GM18951 (cell line): ENCODE data around the gene ITPR2.

Source experiments
- POLR2A ChIP-seq: IDR thresholded peaks from 4 replicates; pipeline ENCODE4 v1.6.1; 2011; ENCODE audit warnings: mild to moderate bottlenecking; ENCODE audit not compliant: insufficient read length, insufficient read depth; ENCODE audit errors: extremely low read depth
- in situ Hi-C: fragments of 300-500 bp; cut with MboI; formaldehyde crosslinking; loops from one replicate; pipeline ENCODE4 v1.12.0; 2022; ENCODE audit warnings: low sequenced_read_pairs, mixed read lengths, inconsistent platforms; ENCODE audit not compliant: unreplicated experiment

Gene ITPR2

GRCh38 chr12:26396402-26396801 is 436.6 kb downstream of the ITPR2 start:
- no peak for TF ChIP-seq POLR2A
- in situ Hi-C loops, result no loop called here

GRCh38 chr12:26389343-26389742 is 443.7 kb downstream of the ITPR2 start:
- no peak for TF ChIP-seq POLR2A
- in situ Hi-C loops, result no loop called here

- no peak for TF ChIP-seq POLR2A
- in situ Hi-C loops, result no loop called here
Observed at GRCh38 chr12:26384536-26384935, 448.5 kb downstream of the ITPR2 start.

DNA sequence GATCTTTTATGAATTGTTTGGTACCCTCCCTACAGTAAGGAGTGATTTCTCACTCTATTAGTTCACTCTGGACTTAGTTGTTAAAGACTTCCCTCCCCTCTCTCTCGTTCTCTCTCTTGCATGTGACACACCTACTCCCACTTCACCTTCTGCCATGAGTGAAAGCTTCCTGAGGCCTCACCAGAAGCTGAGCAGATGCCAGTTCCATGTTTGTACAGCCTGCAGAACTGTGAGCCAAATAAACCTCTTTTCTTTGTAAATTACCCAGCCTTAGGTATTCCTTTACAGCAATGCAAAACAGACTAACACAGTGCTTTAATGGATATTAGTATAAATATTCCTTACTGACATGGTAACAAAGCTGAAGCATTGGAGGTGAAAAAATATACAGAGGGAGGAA is 450.0 kb downstream of the ITPR2 start:
- in situ Hi-C loops, result no loop called here
- TF ChIP-seq POLR2A, result no peak

DNA sequence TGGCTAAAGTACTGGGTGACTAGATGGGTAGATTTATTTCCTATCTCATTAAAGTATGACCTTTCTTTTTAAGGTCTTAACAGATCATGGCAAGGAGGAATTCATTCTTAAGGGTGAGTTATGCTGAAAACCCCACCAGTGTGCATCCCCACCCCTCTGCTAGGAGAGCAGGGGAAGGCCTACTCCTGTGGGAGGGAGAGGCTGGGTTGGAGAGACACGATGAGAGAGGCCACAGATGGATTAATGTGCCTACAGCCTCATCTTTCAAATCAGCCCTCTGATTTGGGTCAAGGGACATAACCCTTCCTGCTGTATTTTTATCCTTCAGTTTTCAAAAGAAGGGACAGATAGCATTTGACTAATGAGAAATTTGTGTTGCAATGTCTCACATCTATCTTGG is 452.1 kb downstream of the ITPR2 start:
- in situ Hi-C loops, result no loop called here
- no peak for TF ChIP-seq POLR2A

DNA sequence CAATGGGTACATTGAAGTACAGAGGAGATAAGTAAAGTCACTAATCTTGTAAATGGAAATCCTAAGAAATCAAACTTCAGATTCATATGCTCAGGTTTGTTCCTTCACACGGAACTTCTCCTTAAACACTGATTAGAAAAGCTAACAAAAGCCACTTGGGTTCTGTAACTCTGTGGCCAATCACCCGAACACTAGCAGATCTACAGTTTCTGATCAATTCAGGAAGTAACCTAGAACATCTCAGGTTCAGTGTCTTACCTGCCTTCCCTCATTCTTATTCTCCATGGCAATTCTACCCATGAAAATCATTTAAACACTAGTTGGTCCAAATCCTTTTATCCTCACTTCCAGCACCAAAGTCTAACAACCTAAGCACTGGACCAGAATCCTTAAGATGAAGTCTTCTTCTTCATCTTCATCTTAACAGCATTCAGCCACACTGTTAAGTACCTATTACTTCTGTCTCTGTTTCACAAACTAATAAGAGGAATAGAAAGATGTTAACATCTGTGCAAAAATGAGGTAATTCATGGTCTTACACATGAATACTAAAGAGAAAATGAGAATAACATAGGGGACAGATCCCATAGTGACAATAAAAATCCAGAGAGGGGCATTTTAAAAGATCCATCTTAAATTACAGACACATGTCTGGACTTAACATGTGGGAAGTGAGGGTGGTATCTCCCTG is 453.1 kb downstream of the ITPR2 start:
- no peak for TF ChIP-seq POLR2A

DNA sequence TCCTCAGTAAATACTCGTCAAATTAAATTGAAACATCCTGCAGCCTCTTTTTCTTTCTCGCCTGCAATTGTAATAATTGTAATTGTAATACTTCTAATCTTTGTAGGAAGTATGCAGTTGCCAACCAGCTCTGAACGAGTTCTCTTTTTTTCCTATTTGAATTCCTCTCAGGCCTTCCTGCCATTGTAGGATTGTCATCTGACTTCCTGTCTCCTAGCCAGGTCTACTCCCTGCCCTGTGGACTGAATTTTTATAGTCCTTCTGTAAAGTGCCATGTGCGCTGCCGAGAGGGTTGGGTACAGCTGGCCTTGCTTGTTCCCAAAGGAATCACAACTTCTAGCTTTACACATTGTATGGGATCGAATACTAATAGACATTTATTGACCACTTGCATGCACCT is 454.3 kb downstream of the ITPR2 start:
- no peak for TF ChIP-seq POLR2A
- in situ Hi-C loops, result no loop called here

More for the DNA sequence above, 453.1 kb downstream of the ITPR2 start:
- in situ Hi-C loops, result no loop called here

DNA sequence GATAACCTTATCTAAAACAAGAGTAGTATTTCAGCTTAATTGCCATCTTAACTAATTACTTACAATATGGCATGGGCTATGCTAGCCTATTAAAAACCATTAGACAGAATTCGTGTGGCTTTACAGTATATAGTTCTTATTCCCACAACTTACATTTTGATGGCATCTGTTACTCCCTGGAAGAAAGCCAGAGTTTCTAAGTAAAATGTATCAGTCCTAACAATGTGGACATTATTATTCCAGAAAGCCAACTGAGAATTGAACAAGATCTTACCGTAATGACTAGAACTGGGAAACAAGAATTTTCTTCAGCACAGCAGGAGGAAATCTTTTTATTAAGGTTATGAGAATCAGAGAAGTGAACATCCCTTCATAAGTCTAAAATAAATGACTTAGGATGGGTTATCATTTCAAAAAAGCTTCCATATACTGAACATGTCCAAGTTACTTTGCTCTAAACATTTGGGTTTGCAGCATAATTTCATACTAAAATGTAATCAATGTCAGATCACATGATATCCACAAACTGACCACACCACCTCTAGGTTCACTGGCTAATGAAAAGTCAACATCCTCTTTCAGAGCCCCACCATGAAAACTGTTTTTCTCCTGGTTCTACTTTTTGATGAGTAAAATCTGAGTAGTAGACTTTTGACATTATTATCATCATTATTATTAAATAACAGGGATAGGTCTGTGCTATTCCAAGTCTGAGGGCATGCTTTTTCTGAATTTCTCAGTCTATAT is 457.9 kb downstream of the ITPR2 start:
- no peak for TF ChIP-seq POLR2A
- in situ Hi-C loops, result no loop called here

- in situ Hi-C loops, result no loop called here
- TF ChIP-seq POLR2A, result no peak
Observed at GRCh38 chr12:26373606-26374495, 459.1 kb downstream of the ITPR2 start.

DNA sequence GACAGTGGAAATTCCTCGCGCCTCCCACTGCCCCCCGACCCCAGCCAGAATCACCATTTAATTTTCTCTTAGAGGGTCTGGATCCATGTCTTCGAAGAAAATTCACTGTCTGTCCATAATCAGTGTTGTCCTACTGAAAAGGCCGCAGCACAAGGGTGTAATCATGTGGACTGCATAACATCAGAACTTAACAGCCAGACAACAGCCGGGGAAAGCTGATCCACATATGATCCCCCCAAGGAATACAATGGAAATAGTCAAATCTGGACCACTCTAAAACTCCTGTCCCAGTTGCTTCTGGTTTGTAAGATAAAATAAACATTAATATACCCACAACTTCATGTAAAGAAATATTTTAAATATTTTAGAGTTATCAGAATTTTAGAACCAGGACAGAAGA is 460.1 kb downstream of the ITPR2 start:
- in situ Hi-C loops, result no loop called here
- TF ChIP-seq POLR2A, result no peak

DNA sequence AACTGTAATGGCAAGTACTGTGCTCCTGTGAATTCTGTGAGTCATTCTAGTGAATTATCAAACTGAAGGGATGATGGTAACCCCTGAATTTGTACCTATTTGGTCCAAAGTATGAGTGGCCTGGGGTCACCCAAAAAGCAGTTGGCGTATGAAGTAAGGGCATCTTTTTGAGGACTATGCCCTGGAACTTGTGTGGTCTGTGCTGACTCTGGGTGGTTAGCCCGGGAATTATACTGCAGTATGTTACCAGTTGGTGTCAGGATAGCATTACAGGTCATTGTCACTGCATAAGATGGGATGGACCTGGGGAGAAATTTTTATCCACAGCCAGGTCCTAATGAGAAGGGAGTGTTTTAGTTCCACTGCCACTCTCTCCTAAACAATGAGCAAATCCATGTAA is 462.9 kb downstream of the ITPR2 start:
- in situ Hi-C loops, result no loop called here
- no peak for TF ChIP-seq POLR2A

DNA sequence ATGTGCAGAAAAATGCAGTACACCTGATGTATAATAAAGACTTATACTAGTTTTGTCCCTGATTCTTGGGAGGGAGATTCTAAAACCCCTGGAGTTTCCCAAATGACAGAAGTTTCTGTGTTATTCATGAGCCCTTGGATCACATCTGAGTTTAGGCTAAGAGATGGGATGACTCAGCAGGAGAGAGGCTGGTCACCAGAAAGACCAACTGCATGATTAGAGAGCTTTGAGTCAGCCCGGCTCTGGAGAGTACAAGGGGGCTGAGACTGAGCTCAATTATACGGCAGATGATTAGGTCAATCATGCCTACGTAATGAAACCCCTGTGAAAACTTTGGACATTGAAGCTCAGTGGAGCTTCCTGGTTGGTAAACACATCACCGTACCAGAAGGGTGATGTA is 463.4 kb downstream of the ITPR2 start:
- in situ Hi-C loops, result no loop called here
- TF ChIP-seq POLR2A, result no peak

GRCh38 chr12:26367991-26368730 is 464.8 kb downstream of the ITPR2 start:
- in situ Hi-C loops, result no loop called here
- no peak for TF ChIP-seq POLR2A

DNA sequence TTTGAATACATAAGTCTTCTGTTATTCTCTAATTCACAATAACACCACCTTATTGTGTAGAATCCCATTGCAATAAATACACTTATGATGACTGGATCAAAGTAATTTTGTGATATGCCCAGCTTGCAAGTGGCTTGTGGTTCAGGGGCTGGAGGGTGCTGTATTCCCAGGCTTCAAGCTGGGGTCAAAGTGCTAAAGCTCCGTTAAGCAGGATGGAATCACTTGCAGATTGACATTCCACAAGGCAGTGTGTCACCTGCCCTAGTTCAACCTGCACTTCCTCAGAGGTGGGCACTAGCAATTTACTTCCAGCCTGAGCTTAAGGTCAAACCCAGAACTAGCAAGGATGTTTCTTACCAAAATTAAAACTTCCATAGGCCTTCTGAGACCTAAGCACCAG is 471.0 kb downstream of the ITPR2 start:
- no peak for TF ChIP-seq POLR2A
- in situ Hi-C loops, result no loop called here
